KG1 (cell line): ENCODE data around the gene HCCS.
"Not testable (repeated sequence)": the region's sequence is repeated elsewhere in the genome, so short reads cannot be mapped to it uniquely, and the experiment has no call there.

Experiments
- DNase-seq: peaks from one replicate; lab custom pipeline; 2025; lab: John Stamatoyannopoulos, UW

HCCS gene

DNA sequence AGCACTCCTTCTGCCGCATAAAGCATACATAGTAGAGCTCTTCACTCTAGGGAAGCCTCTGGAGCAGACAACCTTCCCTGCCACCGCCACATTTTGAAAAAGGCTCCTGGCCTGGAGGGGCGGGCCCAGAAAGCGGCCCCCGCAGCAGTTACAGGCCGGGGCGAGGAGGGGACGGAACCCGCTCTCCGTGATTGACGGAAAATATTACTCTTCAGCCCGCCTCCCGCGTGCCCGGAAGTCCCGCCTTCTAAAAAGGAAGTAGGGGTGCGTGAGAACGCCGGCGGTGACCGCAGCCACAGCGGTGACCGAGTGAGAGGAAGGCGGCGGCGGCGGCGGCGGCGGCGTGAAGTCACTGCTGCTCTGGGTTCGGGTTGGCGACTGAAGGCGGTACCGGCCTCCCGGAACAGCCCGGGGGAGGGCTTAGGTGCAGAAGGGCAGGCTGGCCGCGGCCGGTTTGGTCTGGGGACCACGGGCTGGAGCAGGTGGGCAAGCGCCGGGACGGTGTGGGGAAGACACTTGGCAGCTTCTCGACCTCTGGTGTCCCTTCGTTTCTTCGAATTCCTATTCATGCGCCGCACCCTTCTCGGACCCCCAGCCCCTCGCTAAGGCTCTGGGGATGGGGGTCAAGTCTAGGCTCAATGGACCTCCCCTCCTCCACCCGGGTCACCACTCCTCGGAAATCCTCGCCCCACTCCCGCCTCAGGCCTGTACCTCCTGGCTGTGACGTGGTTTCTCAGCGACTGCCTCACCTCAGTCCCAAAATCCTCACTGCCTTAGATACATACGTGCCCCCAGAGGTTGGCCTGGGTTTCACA, at the start of gene HCCS:
HCCS (plus strand) TSS at position 296 of the 815 bp plus-strand sequence. CDS start 729 bp downstream, outside the sequence.
- peak; percentile 17 for DNase-seq

DNA sequence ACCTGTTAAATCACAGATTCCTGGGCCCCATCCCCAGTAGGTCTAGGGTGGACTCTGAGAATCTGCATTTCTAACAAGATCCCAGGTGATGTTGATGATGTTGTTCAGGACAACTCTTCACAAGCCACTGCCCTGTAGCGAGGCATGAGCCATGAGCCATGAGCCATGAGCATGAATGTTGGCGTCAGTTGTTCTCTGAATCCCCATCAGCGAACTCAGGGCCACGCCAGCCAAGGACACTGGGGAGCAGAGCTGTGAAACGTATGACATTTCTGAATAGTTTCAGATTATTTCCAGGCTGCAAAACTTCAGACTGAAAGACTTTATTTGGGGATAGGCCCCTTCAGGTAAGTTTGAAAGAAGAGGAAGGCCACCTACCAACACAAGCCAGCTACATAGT, 46.9 kb upstream of the HCCS start:
- no peak for DNase-seq

DNA sequence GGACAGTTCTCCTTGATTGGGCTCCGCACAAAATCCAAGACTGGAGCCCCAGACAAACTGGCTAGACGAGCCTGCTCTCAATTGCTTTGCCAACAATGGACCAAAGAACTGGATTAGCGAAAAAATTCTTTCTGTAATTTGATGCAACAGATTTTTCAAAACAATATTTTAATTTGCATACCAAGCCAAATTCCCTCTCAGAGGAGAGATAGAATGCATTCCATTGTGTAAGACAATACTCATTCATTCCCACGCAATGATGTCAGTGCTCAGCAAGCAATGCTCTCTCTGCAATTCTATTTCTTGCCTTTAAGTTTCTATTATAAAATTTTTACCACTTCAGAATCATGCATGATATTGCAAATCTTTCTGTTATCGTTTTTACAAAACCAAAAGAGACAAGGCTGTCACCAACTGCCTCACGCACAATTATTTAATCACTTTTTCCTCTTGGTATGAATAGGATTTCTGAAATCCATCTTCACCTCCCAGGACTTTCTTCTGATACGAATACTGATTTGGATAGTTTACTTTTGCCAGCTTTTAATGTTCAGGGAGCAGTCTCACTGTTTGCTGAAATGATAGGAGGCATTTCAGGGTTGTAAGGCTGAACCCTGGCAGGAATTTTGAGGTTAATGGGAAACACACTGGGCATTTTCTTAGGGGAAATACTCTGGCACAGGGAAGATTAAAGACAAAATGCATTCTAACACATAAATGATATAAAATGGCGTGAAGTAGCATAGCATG, 46.1 kb upstream of the HCCS start:
- DNase-seq: no peak

DNA sequence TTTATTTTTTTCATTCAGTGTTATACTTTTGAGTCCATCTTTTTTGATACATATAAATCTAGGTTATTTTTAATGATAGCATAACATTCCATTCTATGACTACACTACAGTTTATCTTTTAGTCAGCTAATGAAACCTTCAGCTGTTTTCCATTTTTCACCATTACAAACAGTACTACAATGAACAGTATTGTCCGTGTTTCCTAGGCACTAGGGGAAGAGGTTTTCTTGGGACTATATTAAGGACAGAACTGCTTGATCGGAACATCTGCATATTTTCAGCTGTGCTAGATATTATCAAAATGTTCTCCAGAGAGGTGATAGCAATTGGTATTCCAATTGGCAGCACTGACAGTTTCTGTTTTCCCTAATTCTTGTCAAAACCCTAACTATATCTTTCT, 44.3 kb upstream of the HCCS start:
- no peak for DNase-seq

DNA sequence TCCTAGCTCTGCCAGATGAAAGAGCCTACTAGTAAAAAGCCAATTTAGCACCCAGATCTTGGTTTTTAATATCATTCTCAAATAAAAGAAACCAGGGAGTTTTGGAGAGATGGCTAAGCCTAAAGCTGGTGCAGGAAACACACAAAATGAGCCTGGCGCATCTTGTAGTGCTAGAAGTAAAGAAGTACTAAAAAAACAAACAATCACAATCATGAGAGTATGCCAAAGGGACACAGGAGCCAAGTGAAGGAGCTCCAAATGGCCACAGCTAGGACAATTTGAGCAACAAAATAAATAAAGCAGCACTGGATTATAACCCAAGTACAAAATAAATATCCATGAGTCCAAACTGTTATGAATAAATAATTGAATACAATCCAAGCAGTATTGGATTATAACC, 37.8 kb upstream of the HCCS start:
- no peak for DNase-seq

DNA sequence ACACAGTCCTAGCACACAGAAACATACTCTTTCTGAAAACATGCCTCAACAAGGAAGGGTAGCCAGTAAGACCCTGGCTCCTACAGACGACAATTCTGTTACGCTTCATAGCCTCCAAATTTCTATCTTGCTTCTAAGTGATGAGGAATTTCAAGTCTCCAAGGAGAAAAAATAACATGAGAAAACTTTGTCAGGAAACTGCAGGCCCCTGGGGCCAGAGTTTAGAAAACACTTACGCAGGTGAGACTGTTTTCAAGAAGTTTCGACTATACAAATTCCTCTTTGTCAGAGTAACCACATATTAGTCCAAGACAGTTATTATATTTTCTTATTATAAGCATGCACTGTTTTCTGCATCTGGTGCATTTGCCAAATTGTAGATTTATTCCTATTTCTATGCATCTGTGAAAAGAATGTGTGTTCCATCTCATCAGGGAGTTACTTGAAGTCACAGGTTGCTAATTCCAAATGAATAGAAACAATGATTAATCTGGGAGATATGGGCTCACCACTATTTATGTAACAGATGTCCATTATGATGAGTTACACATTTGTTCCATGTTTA, 30.3 kb upstream of the HCCS start:
- DNase-seq: no peak

DNA sequence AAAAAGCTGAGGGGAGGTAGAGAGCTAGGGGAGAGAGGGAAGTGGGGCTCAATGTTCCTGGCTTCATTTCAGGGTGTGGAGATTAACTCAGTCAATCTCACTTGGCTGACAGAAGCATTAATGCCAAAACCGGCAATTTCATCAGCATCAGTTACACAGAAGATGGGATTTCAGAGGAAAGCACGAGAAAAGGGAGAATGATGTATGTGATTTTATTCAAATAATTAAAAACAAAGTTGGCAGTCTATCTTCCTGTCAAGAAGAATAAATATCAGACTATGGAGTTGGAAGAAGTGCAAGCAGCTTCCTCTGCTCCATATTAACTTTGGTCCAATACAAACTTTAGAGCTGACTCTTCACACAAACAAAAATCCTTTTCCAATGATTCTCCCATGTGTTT, 29.6 kb upstream of the HCCS start:
- no peak for DNase-seq

DNA sequence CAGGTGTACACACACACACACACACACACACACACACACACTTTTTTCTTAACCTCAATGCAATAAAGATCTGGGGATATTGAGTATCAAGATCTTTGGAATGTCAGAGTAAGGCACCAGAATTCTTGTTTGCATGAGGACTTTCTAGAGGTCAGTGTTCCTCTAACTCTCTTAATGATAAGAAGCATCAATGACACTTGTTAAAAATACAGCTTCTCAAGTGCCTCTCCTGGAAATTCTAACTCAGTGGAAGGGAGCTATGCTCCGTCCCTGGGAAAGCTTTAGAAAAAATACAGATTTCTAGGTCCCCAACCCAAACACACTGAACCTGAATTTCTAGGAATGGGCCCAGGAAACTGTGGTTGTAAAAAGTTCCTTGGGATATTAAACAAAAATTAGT, 25.8 kb upstream of the HCCS start:
- DNase-seq: no peak

DNA sequence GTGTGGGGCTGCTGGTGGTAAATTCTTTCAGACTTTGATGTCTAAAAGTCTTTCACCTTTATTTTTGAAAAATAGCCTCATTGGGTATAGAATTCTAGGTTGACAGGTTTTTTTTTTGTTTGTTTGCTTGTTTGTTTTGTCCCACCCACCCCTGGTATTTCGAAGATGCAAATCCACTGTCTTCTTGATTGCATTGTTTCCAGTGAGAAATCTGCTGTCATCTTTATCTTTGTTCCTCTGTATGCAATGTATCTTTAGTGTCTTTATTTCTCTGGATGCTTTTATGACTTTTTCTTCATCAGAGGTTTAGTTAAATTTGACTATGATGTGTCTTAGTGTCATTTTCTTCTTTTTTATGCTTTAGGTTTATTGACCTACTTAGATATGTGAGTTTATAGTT, 21.3 kb upstream of the HCCS start:
- no peak for DNase-seq

DNA sequence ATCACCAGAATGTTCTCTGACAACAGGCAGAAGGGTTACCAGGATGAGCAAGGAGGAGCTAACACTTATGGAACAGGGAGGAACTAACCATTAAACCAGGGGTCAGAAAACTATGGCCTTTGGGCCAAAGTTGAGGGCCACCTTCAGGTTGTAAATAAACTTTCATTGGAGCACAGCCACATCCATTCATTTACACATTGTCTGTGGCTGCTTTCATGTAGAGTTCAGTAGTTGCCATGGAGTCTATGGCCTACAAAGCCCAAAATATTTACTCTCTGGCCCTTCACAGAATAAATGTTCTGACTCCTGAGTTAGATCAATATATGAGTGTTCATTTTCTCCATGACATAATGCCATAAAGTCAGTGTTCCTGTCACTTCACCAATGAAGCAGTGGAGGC, 13.2 kb upstream of the HCCS start:
- DNase-seq: no peak

DNA sequence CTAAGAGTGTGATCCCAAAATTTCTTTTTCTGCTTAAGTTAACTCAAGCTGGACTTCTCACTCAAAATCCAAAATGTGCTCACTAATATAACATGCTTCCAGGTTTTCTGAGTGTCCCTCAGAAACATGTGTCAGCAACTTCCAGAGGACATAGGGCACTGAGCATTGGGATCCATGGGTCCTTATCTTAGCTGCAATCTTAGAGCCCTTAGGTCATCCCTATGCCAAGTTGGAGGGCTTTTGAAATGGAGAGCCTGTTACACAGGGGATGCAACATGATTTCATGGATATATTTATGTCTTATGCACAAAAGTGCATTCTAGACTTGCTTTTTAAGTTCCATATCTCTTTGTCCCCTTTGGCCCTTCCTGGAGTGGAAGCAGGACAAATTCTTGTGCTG, 11.7 kb upstream of the HCCS start:
- DNase-seq: no peak

DNA sequence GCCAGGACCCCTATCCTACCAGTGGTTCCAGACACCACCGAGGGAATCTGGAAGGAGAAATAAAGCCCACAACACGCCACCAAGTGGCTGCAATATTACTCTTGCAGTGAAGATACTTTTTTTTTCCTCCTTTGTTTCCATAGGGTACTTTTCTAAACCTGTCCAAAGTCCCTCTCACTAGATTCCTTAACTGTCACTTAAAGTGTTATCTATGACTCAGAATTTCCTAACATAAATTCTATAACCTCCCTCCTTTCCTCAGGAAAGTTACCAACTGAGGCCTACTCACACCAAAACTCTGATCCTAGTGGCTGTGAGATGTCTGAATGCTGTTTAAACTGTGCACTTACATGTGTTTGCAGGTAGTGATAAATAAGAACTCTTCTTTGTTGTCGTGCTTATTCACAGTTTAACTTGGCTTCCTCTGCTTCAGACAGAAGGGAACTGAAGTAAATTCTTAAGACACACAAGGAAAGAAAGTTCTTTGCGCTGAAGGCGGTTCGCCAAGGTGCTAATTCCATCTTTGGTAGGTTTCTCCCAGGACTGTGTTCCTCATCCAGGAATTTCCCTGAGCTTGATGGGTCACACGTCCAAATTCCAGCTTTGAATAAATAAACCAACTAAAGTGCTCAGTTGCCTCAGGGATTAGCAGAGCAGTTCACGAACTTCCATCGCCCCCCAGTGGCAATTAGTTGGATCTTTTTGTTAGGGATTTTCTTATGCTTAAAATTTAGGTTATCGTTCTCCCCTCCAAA, 10.7 kb upstream of the HCCS start:
- DNase-seq: no peak

DNA sequence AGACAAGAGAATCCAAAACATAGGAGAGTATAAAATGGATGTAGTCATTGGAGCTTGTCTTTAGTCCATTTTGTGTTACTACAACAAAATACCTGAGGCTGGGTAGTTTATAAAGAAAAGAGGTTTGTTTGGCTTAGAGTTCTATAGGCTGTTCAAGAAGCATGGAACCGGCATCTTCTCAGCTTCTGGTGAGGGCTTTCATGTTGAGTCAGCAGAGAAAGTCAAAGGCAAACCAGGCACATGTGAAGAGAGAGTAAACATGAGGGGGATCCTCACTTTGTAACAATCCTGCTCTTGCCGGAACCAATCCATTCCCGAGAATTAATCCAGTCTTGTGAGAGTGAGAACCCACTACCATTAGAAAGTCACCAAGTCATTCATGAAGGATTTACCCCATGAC, 8.1 kb upstream of the HCCS start:
- DNase-seq: no peak

DNA sequence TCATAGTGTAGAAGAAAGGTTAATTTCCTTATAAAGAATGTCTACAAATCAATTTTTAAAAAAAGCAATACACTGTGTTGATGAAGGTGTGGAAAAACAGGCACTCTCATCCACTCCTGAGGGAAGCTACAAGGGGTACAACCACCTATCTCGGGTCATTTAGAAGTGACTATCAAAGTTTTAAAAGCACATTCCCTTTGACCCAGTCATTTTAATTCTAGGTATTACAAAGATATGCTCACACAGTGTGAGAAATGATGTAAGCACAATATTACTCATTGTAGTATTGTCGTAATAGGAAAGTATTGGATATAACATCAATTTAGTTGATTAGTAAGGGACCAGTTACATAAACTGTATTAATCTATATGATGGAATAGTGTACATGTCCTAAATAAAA, 7.4 kb upstream of the HCCS start:
- DNase-seq: no peak

DNA sequence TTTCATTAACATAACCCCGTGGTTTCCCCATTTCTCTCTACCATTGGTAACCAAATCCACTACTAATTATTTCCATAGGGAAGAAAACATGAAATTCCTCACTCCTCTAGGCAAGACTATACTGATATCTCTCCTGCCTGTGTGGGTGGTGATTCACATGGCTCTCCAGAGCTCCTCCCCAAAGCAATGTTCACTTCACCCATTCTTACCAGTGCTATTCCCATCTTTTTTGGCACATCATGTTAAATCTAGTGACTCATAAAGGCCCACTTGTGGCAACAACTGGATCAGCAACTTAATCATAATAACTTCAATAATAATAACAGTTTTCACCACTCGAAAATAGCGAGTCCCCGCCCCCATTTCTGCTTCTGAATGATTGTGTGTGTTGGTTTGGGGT, 6.1 kb upstream of the HCCS start:
- DNase-seq: no peak

DNA sequence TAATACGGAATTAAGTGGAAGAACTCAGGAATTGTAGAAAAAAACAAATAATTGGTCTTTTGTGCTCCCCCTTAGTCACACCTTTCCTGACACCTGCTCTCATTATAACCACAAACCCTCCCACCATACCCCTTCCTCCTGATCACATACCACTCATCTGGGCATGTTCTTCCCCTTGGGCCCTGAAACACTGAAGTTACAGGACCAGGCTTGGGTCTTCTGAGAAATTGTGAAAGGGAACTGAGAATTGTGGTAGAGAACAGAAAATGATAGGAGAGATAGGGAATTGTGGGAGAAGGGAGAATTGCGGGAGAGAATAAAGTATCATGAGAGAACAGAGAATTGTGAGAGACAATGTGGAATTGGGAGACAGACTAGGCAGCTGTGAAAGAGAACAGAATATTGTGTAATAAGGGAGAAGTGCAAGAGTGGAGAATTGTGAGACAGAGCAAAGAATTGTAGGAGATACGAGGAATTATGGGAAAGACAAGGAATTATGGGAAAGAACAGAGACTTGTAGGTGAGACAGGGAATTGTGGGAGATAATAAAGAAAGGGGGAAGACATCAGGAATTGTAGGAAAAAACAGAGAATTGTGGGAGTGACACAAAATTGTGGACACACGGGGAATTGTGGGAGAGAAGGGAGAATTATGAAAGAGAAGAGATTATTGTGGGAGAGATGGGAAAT, 2.7 kb upstream of the HCCS start:
- DNase-seq: no peak

DNA sequence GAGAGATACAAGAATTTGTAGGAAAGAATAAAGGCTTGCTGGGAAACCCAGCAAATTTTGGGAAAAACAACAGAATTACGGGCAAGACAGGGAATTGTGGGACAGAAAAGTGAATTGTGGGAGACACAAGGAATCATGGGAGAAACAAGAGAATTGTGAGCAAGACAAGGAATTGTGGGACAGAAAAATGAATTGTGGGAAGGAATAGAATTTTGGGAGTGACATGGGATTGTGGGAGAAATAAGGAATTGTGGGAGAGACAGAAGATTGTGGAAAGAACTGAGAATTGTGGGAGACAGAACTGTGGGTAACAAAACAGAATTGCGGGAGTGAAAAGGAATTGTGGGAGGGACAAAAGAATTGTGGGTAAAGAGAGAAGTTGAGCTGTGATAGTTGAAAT, 1.2 kb upstream of the HCCS start:
- no peak for DNase-seq

DNA sequence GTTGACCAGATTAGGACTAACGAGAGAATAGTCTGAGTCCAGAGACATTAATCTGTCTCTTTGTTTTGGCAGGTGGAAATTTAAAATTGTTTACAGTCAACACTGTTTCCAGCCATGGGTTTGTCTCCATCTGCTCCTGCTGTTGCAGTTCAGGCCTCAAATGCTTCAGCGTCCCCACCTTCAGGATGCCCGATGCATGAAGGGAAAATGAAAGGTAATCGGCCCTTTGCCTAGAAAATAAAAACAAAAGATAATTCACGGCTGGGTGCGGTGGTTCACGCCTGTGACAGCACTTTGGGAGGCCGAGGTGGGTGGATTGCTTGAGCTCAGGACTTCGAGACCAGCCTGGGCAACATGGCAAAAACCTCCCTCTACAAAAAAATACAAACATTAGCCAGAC, 815 bp downstream of the HCCS start:
- no peak for DNase-seq

DNA sequence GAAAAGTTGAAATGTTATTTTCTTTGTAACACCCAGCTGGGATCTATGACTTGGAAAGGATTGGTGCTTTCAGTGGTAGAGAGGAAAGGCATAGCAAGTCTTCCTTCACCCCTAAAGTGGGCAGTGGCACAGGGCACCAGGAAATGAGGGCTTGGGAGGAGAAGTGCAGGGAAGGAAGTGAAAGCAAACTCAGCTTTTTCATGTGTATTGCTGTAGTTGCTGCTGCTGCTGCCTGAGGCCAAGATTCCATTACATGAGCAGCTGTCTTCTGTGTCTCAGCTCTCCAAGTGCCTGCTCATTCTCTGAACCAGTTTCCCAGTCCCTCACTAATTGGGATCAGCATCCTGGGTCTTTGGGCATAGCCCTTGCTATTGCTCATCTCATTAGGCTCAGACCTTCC, 2.6 kb downstream of the HCCS start:
- no peak for DNase-seq

DNA sequence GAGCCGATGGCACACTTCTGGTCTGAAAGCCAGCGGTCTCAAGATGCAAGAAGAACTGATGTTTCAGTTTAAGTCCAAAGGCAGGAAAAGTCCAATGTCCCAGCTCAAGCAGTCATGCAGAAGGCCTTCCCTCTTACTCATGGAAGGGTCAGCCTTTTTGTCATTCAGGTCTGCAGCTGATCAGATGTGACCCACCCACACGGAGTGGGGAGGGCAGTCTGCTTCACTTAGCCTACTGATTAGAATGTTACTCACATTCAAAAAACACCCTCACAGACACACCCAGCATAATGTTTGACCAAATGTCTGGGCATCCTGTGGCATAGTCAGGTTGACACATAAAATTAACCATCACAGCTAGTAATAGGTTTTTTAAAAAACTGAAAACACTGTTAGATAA, 6.6 kb downstream of the HCCS start:
- DNase-seq: no peak

DNA sequence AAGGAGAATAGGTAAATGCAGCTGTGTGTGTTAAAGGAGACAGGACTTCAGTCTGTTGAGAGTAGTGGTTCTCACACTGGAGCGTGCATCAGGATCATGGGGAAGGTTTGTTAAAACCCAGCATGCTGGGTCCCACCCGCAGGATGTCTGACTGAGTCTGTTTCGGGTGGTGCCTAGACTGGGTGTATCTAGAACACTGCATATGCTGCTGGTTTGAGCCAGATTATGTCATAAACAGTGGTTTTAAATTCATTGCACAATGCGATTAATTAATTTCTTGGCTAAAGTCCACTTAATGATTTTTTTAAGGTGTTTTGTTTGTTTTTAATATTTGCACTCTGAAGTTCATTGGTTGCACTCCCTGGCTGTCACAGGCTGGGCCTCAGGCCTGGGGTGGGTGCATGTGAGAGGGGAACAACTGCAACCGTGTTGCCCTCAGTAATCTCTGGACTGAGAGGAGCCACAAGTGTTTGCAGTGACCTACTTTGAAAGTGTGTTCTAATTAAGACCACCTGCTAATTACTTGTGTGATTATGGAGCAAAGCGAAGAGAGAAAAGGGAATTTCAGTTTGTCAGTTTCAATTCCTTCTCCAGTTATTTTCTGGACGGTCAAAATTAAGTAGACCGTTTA, 8.3 kb downstream of the HCCS start:
- no peak for DNase-seq

DNA sequence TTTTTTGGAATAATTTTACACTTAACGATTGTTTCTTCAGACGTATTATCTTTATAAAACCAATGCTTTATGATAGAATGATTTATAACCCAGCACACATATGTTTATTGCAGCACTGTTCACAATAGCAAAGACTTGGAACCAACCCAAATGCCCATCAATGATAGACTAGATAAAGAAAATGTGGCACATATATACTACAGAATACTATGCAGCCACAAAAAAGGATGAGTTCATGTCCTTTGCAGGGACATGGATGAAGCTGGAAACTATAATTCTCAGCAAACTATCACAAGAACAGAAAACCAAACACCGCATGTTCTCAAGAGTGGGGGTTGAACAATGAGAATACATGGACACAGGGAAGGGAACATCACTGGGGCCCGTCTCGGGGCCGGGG, 12.0 kb downstream of the HCCS start:
- not testable (repeated sequence) for DNase-seq
